HUES64 (cell line): ENCODE data around the gene PPAN.

ENCODE experiments used
- H3K27ac ChIP-seq: 2 replicates; pipeline ENCODE4 v1.7.0; 2013; ENCODE audit warnings: low read depth, low read length, inconsistent platforms
- H3K27me3 ChIP-seq: 2 replicates; pipeline ENCODE4 v1.6.1; 2013; ENCODE audit warnings: mild to moderate bottlenecking, low read length; ENCODE audit not compliant: insufficient read depth
- H3K36me3 ChIP-seq: 2 replicates; pipeline ENCODE4 v1.6.1; 2013; ENCODE audit warnings: mild to moderate bottlenecking, low read length; ENCODE audit not compliant: insufficient read depth
- H3K4me1 ChIP-seq: 2 replicates; pipeline ENCODE4 v1.6.1; 2013; ENCODE audit warnings: mild to moderate bottlenecking, low read length, moderate library complexity; ENCODE audit not compliant: insufficient read depth
- H3K4me3 ChIP-seq: 2 replicates; pipeline ENCODE4 v1.5.1; 2013; ENCODE audit warnings: mild to moderate bottlenecking, low read length, moderate library complexity
- H3K9ac ChIP-seq: 2 replicates; pipeline ENCODE4 v1.6.1; 2013; ENCODE audit warnings: mild to moderate bottlenecking, low read depth, low read length
- H3K9me3 ChIP-seq: 2 replicates; pipeline ENCODE4 v1.6.1; 2013; ENCODE audit warnings: low read depth, low read length; ENCODE audit not compliant: insufficient read depth
- WGBS: fragments of 150-250, 120-280 bp; methylation state at CpG from one replicate; pipeline ENCODE4 v1.1.7; 2013; ENCODE audit warnings: missing lambda C conversion rate; 5-methylcytosine and 5-hydroxymethylcytosine counted together

The PPAN gene

GRCh38 chr19:10093295-10094186 lies 12.6 kb upstream of the PPAN start:
- WGBS = 85% methylated on average over 22 of the region's 22 CpGs

GRCh38 chr19:10095622-10095947 lies 10.6 kb upstream of the PPAN start:
- Histone ChIP-seq H3K36me3 (0 out of 2 replicates have a peak, but pooled peaks cover 5% of the 10 kb centered on the region), H3K4me3 (no peak overlapping the region), H3K9ac (no peak overlapping the region), H3K27me3 (peaks cover 28% of the 10 kb centered on the region), H3K4me1 (no peaks in the 10 kb centered on the region), H3K27ac (no peak overlapping the region), H3K9me3 (no peaks in the 10 kb centered on the region; the same call in 1 of the 2 replicates)
- 67% methylated on average over 6 of the region's 7 CpGs for WGBS

More at GRCh38 chr19:10093295-10094186, 12.6 kb upstream of the PPAN start:
- H3K27me3 ChIP-seq = peaks cover 28% of the 10 kb centered on the region
- no peak overlapping the region for H3K27ac ChIP-seq
- no peak overlapping the region for H3K4me3 ChIP-seq
- no peaks in the 10 kb centered on the region for H3K4me1 ChIP-seq
- no peak overlapping the region for H3K9ac ChIP-seq
- H3K9me3 ChIP-seq = no peaks in the 10 kb centered on the region; the same call in 1 of the 2 replicates
- H3K36me3 ChIP-seq = peaks cover 5% of the 10 kb centered on the region; the same call in 1 of the 2 replicates

- no peaks in the 10 kb centered on the region; the same call in 1 of the 2 replicates for H3K9me3 ChIP-seq
- H3K4me1 ChIP-seq = no peaks in the 10 kb centered on the region
- H3K27ac ChIP-seq = no peak overlapping the region
- H3K36me3 ChIP-seq = 0 out of 2 replicates have a peak, but pooled peaks cover 5% of the 10 kb centered on the region
- H3K4me3 ChIP-seq = peak overlapping the region; percentile 51
- 4% methylated on average over 97 of the region's 97 CpGs for WGBS
- H3K27me3 ChIP-seq = peaks cover 28% of the 10 kb centered on the region
- H3K9ac ChIP-seq = peak overlapping the region; percentile 79
These were observed 10.1 kb upstream of the PPAN start for GRCh38 chr19:10095948-10096614.

- Histone ChIP-seq H3K27me3 (peaks cover 28% of the 10 kb centered on the region), H3K9ac (peak overlapping the region; percentile 79), H3K9me3 (no peaks in the 10 kb centered on the region; the same call in 1 of the 2 replicates), H3K27ac (no peak overlapping the region), H3K4me1 (no peaks in the 10 kb centered on the region), H3K36me3 (0 out of 2 replicates have a peak, but pooled peaks cover 5% of the 10 kb centered on the region), H3K4me3 (peak overlapping the region; percentile 51)
- WGBS = 52% methylated on average over 26 of the region's 26 CpGs
These were observed 9.6 kb upstream of the PPAN start for GRCh38 chr19:10096615-10096963.

GRCh38 chr19:10100163-10100785 lies 5.9 kb upstream of the PPAN start:
- Histone ChIP-seq H3K27me3 (peaks cover 18% of the 10 kb centered on the region), H3K4me1 (no peaks in the 10 kb centered on the region), H3K27ac (no peak overlapping the region), H3K9ac (no peak overlapping the region), H3K36me3 (no peaks in the 10 kb centered on the region), H3K9me3 (no peaks in the 10 kb centered on the region; the same call in 1 of the 2 replicates), H3K4me3 (no peak overlapping the region)
- 83% methylated on average over 5 of the region's 5 CpGs for WGBS

GRCh38 chr19:10102787-10103236 lies 3.4 kb upstream of the PPAN start:
- Histone ChIP-seq H3K36me3 (peaks cover 8% of the 10 kb centered on the region), H3K9me3 (no peaks in the 10 kb centered on the region), H3K27ac (no peak overlapping the region), H3K4me3 (no peak overlapping the region), H3K27me3 (no peaks in the 10 kb centered on the region), H3K9ac (no peak overlapping the region), H3K4me1 (peaks cover 5% of the 10 kb centered on the region)
- 89% methylated on average over 7 of the region's 7 CpGs for WGBS

- Histone ChIP-seq H3K4me1 (peaks cover 5% of the 10 kb centered on the region), H3K9me3 (no peaks in the 10 kb centered on the region), H3K4me3 (no peak overlapping the region), H3K9ac (no peak overlapping the region), H3K27ac (no peak overlapping the region), H3K27me3 (no peaks in the 10 kb centered on the region), H3K36me3 (peaks cover 21% of the 10 kb centered on the region)
These were observed 2.0 kb upstream of the PPAN start for GRCh38 chr19:10104130-10104513.

GRCh38 chr19:10104665-10105508 lies 1.3 kb upstream of the PPAN start:
- 86% methylated on average over 15 of the region's 15 CpGs for WGBS
- H3K27ac ChIP-seq = no peak overlapping the region
- no peaks in the 10 kb centered on the region for H3K9me3 ChIP-seq
- peaks cover 5% of the 10 kb centered on the region for H3K4me1 ChIP-seq
- H3K36me3 ChIP-seq = peaks cover 29% of the 10 kb centered on the region
- H3K9ac ChIP-seq = no peak overlapping the region
- H3K27me3 ChIP-seq = no peaks in the 10 kb centered on the region
- H3K4me3 ChIP-seq = no peak overlapping the region

- Histone ChIP-seq H3K27ac (no peak overlapping the region), H3K4me3 (peak overlapping the region; percentile 79), H3K4me1 (peaks cover 5% of the 10 kb centered on the region), H3K9me3 (no peaks in the 10 kb centered on the region), H3K9ac (no peak overlapping the region), H3K27me3 (no peaks in the 10 kb centered on the region), H3K36me3 (peaks cover 36% of the 10 kb centered on the region)
- 65% methylated on average over 16 of the region's 16 CpGs for WGBS
These were observed 558 bp upstream of the PPAN start for GRCh38 chr19:10105509-10106099.

- H3K36me3 ChIP-seq = peaks cover 46% of the 10 kb centered on the region
- 91% methylated on average over 10 of the region's 10 CpGs for WGBS
- H3K4me3 ChIP-seq = peak overlapping the region; percentile 79
- H3K9ac ChIP-seq = peak overlapping the region; percentile 95
- peaks cover 5% of the 10 kb centered on the region for H3K4me1 ChIP-seq
- H3K27me3 ChIP-seq = no peaks in the 10 kb centered on the region
- H3K9me3 ChIP-seq = no peaks in the 10 kb centered on the region
- H3K27ac ChIP-seq = no peak overlapping the region; the same call in 1 of the 2 replicates
These were observed 1.1 kb downstream of the PPAN start for GRCh38 chr19:10107254-10107653.
